ENCODE measurements around the gene INPP5J.
"Not testable (repeated sequence)": the region's sequence is repeated elsewhere in the genome, so short reads cannot be mapped to it uniquely, and the experiment has no call there.

INPP5J gene, protein sequence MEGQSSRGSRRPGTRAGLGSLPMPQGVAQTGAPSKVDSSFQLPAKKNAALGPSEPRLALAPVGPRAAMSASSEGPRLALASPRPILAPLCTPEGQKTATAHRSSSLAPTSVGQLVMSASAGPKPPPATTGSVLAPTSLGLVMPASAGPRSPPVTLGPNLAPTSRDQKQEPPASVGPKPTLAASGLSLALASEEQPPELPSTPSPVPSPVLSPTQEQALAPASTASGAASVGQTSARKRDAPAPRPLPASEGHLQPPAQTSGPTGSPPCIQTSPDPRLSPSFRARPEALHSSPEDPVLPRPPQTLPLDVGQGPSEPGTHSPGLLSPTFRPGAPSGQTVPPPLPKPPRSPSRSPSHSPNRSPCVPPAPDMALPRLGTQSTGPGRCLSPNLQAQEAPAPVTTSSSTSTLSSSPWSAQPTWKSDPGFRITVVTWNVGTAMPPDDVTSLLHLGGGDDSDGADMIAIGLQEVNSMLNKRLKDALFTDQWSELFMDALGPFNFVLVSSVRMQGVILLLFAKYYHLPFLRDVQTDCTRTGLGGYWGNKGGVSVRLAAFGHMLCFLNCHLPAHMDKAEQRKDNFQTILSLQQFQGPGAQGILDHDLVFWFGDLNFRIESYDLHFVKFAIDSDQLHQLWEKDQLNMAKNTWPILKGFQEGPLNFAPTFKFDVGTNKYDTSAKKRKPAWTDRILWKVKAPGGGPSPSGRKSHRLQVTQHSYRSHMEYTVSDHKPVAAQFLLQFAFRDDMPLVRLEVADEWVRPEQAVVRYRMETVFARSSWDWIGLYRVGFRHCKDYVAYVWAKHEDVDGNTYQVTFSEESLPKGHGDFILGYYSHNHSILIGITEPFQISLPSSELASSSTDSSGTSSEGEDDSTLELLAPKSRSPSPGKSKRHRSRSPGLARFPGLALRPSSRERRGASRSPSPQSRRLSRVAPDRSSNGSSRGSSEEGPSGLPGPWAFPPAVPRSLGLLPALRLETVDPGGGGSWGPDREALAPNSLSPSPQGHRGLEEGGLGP

DNA sequence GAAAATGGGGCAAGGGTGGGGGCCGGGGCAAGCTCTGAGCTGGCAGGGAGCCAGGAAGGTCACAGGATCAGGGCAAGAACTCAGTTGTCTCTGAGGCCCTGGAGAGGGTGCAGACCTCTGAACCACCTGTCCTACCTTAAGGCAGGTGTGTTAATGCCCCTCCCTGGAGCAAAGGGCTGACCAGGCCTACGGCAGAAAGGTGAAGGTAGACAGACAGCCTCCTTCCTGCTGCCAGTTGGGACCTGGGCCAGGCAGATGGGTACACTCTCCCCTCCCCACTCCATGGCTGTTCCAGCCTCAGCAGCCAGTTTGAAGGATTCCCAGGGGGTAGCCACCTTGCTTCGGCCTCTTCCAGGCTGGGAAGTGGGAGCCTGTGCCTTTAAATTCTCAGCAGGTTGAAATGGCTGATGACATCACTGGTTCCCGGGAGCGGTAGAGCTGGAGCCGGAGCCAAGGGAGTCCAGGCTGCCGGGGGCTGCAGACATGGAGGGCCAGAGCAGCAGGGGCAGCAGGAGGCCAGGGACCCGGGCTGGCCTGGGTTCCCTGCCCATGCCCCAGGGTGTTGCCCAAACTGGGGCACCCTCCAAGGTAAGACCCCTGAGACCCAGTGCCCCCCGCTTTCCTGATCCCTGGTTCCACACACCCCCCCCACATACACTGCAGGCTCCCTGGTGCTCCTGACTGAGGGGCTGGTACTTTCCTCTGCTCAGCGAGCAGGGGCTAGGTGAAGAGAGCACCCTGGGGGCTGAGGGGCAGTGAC, at the start of gene INPP5J:
TSS of gene INPP5J (plus strand) at position 435 of the 760 bp plus-strand sequence. CDS start at position 484, 49 bp downstream.
- H2AFZ ChIP-seq (ENCODE audit: low read length, unreplicated experiment): no peak within 1 kb of the TSS
- H3K27ac ChIP-seq (ENCODE audit: low read depth, low read length): no peak within 1 kb of the TSS
- peak within 1 kb of the TSS; percentile 49; the same call in 1 of the 2 replicates for H3K4me3 ChIP-seq (ENCODE audit: low read depth, low read length)
- no peaks in the 10 kb centered on the region for H3K79me2 ChIP-seq (ENCODE audit: control insufficient read depth, insufficient read depth, low read length, unreplicated experiment)
- no peaks in the 10 kb centered on the region for H3K4me1 ChIP-seq (ENCODE audit: control insufficient read depth, insufficient read depth, low read length, unreplicated experiment)
- no peaks in the 10 kb centered on the region for H3K36me3 ChIP-seq (ENCODE audit: insufficient read depth, low read length)
- no peaks in the 10 kb centered on the region for H3K27me3 ChIP-seq (ENCODE audit: insufficient read depth, low read length)

DNA sequence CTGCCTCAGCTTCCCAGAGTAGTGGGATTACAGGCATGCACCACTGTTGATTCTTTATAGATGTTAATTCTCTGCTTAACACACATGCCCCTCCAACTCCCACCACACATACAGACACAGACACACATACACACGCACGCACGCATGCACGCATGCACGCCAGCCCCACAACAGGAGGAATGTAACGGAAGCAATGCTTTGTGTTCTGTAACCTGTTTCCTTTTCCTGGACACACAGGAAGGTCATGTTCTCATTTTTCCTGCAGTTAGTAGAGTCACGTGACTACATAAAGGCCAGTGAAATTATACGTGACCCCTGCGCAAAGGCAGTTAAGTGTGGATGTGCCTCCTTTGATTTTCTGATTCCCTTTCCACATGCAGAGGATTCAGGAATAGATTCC, 49.6 kb upstream of the INPP5J start:
- H3K27me3 ChIP-seq (ENCODE audit: insufficient read depth, low read length); H3K4me3 ChIP-seq (ENCODE audit: low read depth, low read length); H3K27ac ChIP-seq (ENCODE audit: low read depth, low read length); H2AFZ ChIP-seq (ENCODE audit: low read length, unreplicated experiment); H3K4me1 ChIP-seq (ENCODE audit: control insufficient read depth, insufficient read depth, low read length, unreplicated experiment); H3K79me2 ChIP-seq (ENCODE audit: control insufficient read depth, insufficient read depth, low read length, unreplicated experiment); H3K36me3 ChIP-seq (ENCODE audit: insufficient read depth, low read length): not testable (repeated sequence)

DNA sequence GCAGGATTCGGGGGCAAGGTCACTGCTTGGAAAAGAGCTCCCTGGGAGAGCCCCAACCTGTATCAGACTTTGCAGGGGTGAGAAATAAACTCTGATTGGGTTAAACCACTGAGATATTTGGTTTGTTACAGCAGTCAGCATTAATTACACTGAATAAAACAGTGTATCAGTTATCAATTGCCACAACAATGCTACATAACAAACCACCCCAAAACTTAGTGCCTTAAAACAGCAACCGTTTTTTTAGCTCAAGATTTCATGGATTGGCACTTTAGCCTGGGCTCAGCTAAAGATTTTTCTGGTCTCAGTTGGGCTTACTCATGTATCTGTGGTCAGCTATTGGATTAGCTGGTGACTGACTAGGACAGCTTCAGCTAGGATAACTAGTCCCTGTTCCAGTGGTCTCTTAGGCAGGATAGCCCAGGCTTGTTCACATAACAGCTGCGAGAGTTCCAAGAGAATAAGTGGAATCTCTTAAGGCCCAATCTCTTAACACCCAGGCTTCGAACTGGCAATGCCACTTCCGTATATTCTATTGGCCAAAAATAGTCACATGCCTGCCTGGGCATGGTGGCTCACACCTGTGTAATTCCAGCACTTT, 49.1 kb upstream of the INPP5J start:
- not testable (repeated sequence) for H3K27me3 ChIP-seq (ENCODE audit: insufficient read depth, low read length); H3K79me2 ChIP-seq (ENCODE audit: control insufficient read depth, insufficient read depth, low read length, unreplicated experiment); H3K4me3 ChIP-seq (ENCODE audit: low read depth, low read length); H2AFZ ChIP-seq (ENCODE audit: low read length, unreplicated experiment); H3K36me3 ChIP-seq (ENCODE audit: insufficient read depth, low read length); H3K27ac ChIP-seq (ENCODE audit: low read depth, low read length); H3K4me1 ChIP-seq (ENCODE audit: control insufficient read depth, insufficient read depth, low read length, unreplicated experiment)

DNA sequence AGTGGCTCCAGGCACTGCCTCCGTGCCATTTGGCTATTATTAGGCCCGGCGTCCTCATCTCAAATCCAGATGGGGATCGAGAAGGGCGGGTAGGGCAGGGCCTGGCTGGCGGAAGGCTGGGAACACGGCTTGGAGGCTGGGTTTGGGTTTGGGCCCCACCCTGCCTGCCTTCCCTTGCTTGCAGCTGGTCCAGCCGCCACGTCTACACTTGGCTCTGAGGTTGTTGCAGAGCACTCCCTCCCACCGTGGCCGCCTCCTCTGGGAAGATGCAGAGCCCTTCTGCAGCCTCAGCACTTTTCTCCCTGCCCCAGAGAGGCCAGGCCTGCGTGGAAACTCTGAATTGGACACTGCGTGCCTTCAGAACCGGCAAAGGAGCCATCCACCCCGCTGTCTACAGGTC, 46.8 kb upstream of the INPP5J start:
- Histone ChIP-seq H3K4me3 (ENCODE audit: low read depth, low read length) (no peak overlapping the region), H3K79me2 (ENCODE audit: control insufficient read depth, insufficient read depth, low read length, unreplicated experiment) (no peaks in the 10 kb centered on the region), H3K4me1 (ENCODE audit: control insufficient read depth, insufficient read depth, low read length, unreplicated experiment) (peaks cover 4% of the 10 kb centered on the region), H3K27ac (ENCODE audit: low read depth, low read length) (no peak overlapping the region), H3K36me3 (ENCODE audit: insufficient read depth, low read length) (no peaks in the 10 kb centered on the region), H3K27me3 (ENCODE audit: insufficient read depth, low read length) (no peaks in the 10 kb centered on the region), H2AFZ (ENCODE audit: low read length, unreplicated experiment) (peak overlapping the region; percentile 38)

DNA sequence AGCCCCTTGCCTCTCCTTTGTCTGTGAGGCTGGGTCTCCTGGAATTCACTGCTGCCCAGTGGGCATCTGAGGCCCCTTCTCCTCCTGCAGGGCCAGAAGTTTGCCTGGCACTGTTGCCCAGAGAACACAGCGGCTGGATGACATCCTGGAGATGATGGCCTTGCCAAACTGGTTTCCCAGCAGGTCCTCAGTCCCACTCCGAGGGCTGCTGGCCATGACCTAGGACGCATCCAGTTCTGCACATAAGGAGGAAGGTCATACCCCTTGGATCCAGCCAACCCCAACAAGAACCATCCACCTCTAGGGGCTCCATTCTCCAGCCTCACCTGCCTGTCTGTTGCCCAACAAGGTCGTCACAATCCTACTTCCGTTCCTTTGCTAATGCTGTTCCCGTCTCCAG, 45.1 kb upstream of the INPP5J start:
- H3K36me3 ChIP-seq (ENCODE audit: insufficient read depth, low read length): no peaks in the 10 kb centered on the region
- no peak overlapping the region for H2AFZ ChIP-seq (ENCODE audit: low read length, unreplicated experiment)
- H3K4me3 ChIP-seq (ENCODE audit: low read depth, low read length): no peak overlapping the region
- H3K27ac ChIP-seq (ENCODE audit: low read depth, low read length): no peak overlapping the region
- peaks cover 7% of the 10 kb centered on the region for H3K4me1 ChIP-seq (ENCODE audit: control insufficient read depth, insufficient read depth, low read length, unreplicated experiment)
- peaks cover 12% of the 10 kb centered on the region for H3K79me2 ChIP-seq (ENCODE audit: control insufficient read depth, insufficient read depth, low read length, unreplicated experiment)
- H3K27me3 ChIP-seq (ENCODE audit: insufficient read depth, low read length): no peaks in the 10 kb centered on the region

DNA sequence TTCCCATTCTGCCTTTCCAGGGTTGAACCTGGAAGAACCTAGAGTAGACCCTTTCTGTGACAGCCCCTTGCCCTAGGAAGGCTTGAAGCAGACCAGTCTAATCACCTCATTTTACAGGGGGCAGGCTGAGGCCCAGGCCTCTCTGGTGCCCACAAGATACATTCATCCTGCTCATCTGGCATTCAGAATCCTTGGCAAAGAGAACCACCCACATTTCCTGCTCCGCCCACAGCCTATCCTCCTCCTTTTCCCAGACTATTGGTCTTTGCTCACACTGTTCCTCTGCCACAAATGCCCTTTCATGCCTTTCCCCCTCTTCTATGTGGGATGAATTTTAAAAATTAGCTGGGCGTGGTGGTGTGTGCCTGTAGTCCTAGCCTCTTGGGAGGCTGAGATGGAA, 44.4 kb upstream of the INPP5J start:
- H3K4me3 ChIP-seq (ENCODE audit: low read depth, low read length); H3K36me3 ChIP-seq (ENCODE audit: insufficient read depth, low read length); H2AFZ ChIP-seq (ENCODE audit: low read length, unreplicated experiment); H3K27me3 ChIP-seq (ENCODE audit: insufficient read depth, low read length); H3K27ac ChIP-seq (ENCODE audit: low read depth, low read length): not testable (repeated sequence)
- Histone ChIP-seq H3K79me2 (ENCODE audit: control insufficient read depth, insufficient read depth, low read length, unreplicated experiment) (peaks cover 19% of the 10 kb centered on the region), H3K4me1 (ENCODE audit: control insufficient read depth, insufficient read depth, low read length, unreplicated experiment) (peaks cover 15% of the 10 kb centered on the region)

DNA sequence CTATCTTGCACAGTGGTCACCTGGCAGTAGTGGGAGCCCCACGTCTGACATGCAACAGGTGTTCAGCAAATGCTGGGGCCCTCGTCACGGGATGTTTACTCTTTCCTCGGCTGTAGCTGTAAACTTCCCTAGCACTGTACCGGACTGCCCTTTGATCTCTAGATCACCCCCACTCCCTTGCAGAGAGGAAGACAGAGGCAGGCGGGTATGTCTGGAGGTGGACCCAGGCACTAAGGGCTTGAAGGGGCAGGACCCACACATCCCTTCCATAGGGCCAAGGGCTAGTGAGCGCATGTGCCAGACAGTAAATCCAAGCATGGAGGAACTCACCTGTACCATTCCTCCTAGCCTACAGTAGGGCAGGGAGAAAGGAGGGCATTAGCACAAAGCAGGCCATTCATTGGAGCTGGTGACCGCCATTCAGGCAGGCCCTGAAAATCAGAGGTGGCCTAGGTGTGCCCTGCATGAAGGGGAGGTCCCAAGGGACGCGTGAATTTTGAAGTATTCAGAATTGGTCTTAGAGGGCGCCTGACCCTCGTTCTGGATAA, 43.6 kb upstream of the INPP5J start:
- H3K4me3 ChIP-seq (ENCODE audit: low read depth, low read length): no peak overlapping the region
- no peak overlapping the region for H2AFZ ChIP-seq (ENCODE audit: low read length, unreplicated experiment)
- H3K79me2 ChIP-seq (ENCODE audit: control insufficient read depth, insufficient read depth, low read length, unreplicated experiment): peaks cover 27% of the 10 kb centered on the region
- peaks cover 21% of the 10 kb centered on the region for H3K4me1 ChIP-seq (ENCODE audit: control insufficient read depth, insufficient read depth, low read length, unreplicated experiment)
- H3K27ac ChIP-seq (ENCODE audit: low read depth, low read length): no peak overlapping the region
- H3K36me3 ChIP-seq (ENCODE audit: insufficient read depth, low read length): no peaks in the 10 kb centered on the region
- H3K27me3 ChIP-seq (ENCODE audit: insufficient read depth, low read length): no peaks in the 10 kb centered on the region

DNA sequence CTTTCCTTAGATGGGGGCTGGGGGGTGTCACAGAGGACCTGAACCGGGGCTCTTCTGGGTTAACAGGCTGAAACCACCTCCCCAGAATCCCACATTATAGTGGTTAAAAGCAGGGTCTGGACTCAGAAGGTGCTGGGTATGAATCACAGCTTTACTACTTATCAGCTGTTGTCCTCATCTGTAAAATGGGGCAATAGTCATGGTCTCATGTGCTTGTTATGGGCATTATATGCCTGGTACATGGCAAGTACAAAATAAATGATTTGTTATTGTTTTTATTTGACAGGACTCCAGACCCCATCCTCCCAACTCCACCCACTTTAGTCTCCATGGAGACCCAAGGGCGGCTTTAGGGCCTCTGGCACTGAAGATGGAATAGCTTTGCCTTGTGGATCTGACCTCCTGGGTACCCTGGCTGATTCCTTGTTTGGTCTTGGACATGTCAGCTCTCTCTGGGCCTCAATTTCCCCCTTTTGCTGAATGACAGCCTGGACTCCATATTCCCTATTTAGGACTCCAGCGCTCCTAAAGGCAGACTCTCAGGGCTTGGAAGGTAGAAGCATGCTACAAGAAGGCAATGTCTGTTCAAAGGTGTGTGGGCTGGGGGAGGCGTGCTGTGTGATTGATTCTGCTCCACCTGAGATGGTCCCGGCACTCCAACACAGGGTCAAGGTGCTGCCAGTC, 42.5 kb upstream of the INPP5J start:
- Histone ChIP-seq H3K4me1 (ENCODE audit: control insufficient read depth, insufficient read depth, low read length, unreplicated experiment) (peaks cover 21% of the 10 kb centered on the region), H3K27ac (ENCODE audit: low read depth, low read length) (no peak overlapping the region), H3K36me3 (ENCODE audit: insufficient read depth, low read length) (no peaks in the 10 kb centered on the region), H2AFZ (ENCODE audit: low read length, unreplicated experiment) (peak overlapping the region; percentile 75), H3K4me3 (ENCODE audit: low read depth, low read length) (peak overlapping the region; percentile 82), H3K27me3 (ENCODE audit: insufficient read depth, low read length) (no peaks in the 10 kb centered on the region), H3K79me2 (ENCODE audit: control insufficient read depth, insufficient read depth, low read length, unreplicated experiment) (peaks cover 35% of the 10 kb centered on the region)

DNA sequence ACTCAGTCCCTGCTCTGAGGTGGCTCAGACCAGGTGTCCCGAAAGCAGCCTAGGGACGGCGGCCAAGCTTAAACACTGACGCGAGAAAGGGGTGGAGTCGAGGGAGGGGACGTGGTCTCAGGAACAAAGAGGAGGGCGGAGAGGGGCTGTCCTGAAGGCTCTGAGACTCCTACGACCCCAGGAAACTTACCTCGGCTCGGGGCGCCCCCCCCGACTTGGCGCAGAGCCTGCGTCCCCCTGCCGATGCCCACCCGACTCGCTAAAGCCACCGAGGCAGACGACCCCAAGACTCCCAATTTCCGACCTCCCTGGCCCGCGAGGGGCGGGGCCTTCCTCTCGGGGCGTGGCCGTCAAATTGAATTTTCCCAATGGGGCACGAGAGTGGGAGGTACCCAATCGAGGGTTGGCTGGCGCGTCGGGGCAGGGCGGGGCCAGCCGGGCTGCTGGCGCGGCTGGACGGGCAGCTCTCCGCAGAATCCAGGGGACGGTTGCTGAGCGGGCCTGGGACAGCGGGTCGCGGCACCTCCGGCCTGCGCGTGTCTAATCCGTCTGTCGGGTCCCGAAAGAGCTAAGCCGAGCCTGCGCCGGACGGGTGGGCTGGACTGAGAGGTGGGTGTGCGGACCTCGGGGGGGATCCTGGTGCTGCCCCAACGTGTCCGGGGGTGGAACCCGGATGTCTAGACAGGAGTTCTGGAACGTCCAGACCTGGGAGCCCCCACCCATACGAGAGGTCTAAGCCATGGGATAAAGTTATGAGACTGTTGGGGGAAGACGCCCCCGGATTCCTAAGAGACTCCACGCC, 41.7 kb upstream of the INPP5J start, which contains the start of gene SMTN:
TSS of gene SMTN (plus strand) at position 471 of the 802 bp plus-strand sequence. CDS start 1,941 bp downstream, outside the sequence.
- Histone ChIP-seq H3K27me3 (ENCODE audit: insufficient read depth, low read length) (no peaks in the 10 kb centered on the region), H3K36me3 (ENCODE audit: insufficient read depth, low read length) (no peaks in the 10 kb centered on the region), H3K4me1 (ENCODE audit: control insufficient read depth, insufficient read depth, low read length, unreplicated experiment) (peaks cover 24% of the 10 kb centered on the region), H3K79me2 (ENCODE audit: control insufficient read depth, insufficient read depth, low read length, unreplicated experiment) (peaks cover 42% of the 10 kb centered on the region), H3K27ac (ENCODE audit: low read depth, low read length) (peak within 1 kb of the TSS; percentile 84), H3K4me3 (ENCODE audit: low read depth, low read length) (peak within 1 kb of the TSS; percentile 82), H2AFZ (ENCODE audit: low read length, unreplicated experiment) (peak within 1 kb of the TSS; percentile 75)
